Effector CD8-positive, alpha-beta T cell (primary cell): Measurements from ENCODE around the gene PTH1R.
"Not testable (repeated sequence)": the region's sequence is repeated elsewhere in the genome, so short reads cannot be mapped to it uniquely, and the experiment has no call there.

Source experiments
- DNase-seq: peaks from one replicate; lab custom pipeline; 2025; lab: John Stamatoyannopoulos, UW

The PTH1R gene

DNA sequence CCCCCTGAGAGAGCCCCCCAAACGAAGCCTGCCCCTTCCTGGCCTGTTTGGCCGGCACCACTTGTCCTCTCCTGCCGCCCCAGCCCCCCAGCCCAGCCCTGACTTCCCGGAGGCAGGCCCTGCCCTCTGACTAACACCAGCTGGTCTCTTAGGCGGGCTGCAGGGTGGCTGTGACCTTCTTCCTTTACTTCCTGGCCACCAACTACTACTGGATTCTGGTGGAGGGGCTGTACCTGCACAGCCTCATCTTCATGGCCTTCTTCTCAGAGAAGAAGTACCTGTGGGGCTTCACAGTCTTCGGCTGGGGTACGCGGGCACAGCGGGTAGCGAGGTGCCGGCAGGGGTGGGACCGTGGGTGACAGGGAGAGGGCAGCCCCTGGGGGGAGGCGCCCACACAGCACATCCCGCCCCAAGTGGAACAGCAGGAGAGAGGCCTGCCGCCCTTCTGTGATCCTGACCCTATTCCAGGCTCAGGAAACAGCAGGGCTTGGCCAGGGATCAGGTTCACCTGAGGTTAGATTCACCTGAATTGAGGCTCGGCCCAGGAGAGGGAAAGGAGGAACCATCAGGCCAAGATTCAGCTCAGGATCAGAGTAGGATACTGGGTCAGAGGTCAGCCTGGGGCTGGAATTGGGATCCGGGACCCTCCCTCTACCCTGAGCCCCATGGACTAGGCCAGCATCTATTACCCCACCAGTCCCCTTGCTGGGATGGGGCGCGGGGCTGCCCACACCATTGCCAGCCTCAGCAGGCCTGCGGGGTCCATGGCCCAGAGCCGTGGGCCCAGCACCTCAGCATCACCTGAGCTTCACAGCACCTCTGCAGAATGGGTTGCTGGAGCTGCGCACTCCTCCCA, 21.9 kb downstream of the PTH1R start:
- DNase-seq = no peak

DNA sequence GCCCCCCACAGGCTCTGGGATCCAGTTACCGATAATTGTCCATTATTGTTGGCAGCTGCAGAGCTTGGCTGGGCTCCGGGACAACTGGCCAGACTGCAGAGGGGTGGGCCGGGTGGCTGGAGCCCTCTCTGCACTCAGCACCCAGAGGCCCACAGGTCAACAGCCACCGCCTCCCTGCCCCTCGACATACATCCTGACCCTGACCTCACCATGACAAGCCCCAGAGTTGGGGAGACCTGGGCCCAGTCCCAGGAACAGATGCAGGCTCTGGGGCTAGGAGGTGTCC, 22.4 kb downstream of the PTH1R start:
- DNase-seq = no peak

GRCh38 chr3:46900356-46900755, 22.8 kb downstream of the PTH1R start:
- no peak for DNase-seq

- DNase-seq = no peak
Measured at GRCh38 chr3:46901061-46901460, 23.5 kb downstream of the PTH1R start.

DNA sequence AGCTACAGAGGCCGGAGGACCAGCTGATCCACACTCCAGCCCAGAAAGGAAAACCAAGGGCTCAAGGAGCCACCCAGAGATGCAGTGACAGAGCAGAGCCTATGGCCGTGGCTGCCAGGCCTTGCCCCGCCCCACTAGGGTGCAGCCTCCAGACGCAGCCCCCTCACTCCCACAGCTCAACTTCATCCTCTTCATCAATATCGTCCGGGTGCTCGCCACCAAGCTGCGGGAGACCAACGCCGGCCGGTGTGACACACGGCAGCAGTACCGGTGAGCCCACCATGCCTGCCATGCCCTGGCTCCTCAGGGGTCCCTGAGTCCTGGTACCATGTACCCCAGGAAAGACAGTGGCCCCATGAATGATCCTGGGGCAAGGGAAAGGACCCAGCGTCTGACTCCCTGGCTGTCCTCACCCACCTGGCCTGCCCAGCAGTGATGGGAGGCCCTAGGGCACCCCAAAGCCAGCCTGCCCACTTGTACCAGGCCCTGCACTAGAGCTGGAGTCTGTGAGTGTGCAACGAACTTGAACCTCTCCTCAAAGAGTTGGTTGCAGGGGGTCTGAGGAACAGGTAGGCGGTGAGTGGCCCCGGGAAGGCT, 24.2 kb downstream of the PTH1R start:
- no peak for DNase-seq

GRCh38 chr3:46902188-46902631, 24.7 kb downstream of the PTH1R start:
- DNase-seq = no peak

- no peak for DNase-seq
Measured at GRCh38 chr3:46903341-46904302, 26.1 kb downstream of the PTH1R start.

GRCh38 chr3:46904303-46905212, 27.0 kb downstream of the PTH1R start:
- DNase-seq = no peak

- no peak for DNase-seq
Measured at GRCh38 chr3:46905213-46905560, 27.7 kb downstream of the PTH1R start.

GRCh38 chr3:46905661-46906451, 28.3 kb downstream of the PTH1R start:
- no peak for DNase-seq

DNA sequence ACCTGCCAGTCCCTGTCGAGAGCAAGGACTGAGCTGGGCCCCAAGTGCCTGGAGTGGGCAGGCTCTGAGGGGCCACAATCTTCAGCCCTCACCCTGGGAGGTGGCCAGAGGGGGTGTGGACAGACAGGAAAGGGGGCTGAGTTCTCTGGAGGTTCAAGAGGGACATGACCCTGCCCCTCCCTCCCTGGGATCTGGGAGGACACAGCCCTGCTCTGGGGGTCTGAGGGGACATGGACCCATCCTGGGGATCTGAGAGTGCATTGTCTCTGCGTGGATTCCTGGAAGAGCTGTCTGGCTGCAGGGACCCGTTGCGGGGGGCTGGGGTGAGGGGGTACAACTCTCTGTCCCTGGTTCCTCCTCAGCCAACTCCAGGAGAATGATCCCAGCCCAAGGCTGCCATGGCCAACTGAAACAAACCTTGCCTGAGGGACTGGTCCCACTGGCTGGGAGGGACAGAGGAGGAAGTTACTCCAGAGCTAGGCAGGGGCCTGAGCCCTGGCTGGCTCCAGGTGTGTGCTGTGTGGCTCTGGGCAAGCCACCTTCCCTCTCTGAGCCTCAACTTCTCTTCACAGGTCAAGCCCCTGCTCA, 29.0 kb downstream of the PTH1R start:
- DNase-seq = no peak

DNA sequence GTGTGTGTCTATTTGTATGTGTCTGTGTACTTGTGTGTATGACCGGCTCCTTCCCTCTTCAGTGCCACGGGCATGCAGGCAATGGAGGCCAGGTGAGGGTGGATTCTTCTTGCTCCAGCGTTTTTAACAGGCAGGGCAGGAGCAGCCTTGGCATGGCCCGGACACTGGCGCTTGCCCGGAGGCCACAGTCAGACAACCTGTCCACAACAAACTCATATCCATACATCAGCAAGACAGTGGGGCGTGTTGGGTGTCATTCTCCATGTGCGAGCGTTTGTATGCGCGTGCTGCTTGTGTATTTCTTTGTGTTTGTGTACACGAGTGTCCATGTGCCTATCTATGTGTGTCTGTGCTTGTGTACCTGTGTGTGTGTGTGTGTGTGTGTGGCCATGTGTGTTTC, 29.8 kb downstream of the PTH1R start:
- no peak for DNase-seq

GRCh38 chr3:46907960-46908293, 30.4 kb downstream of the PTH1R start:
- DNase-seq = no peak

- no peak for DNase-seq
Measured at GRCh38 chr3:46908294-46908985, 30.9 kb downstream of the PTH1R start.

DNA sequence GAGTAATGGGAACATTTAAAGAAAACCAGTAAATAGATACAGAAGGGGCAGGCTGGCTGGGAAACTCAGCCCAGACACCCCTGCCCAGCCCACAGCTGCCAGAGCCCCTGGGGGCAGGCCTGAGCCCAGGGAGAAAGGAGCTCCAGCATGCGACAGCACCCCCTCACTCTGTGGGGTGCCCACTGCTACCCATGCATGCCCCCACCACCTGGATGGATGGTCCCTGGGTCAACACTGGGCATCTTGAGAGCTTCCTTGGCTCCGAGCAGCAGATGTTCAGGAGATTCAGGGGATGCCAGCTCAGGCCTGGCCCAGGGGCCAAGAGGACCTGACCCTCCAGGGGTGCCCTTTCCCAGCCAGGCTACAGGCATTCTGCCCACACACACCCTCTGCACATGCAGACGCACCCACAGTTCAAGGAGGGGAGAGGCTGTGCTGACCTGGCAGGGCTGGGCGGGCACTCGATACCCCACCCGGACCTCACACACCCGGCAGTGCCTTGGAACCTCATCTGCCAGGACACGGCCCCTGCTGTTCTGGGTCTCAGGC, 31.5 kb downstream of the PTH1R start:
- DNase-seq = no peak

GRCh38 chr3:46909535-46910161, 32.1 kb downstream of the PTH1R start:
- DNase-seq = peak; percentile 61

DNA sequence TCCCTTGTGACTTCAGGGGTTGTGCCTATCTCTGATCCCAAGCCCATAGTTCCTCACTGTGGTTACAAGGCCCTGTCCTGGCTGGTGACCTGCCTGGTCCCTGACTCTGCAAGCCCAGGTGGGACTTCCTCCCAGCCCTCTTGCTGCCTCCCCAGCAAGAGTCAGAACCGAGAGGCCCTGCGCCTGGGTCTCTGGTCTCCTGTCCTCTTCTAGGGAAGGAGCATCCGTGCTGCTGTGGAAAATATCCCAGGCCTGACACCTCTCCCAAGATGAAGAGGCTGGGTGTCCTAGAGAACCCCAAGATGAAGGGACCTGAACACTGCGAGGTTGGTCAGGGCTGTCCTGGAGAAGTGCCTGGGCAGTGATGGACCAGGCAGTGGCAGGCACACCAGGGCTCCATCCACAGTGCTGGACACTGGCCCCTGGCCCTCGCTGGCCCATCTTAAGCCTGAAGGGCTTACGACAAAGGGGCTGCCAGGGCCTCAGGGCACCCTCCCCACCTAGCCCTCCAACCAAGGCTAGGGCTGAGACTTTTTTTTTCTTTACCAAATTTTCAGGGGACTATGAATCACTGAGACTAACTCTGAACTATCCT, 32.7 kb downstream of the PTH1R start:
- DNase-seq = no peak

GRCh38 chr3:46910914-46911313, 33.4 kb downstream of the PTH1R start:
- DNase-seq = not testable (repeated sequence)

DNA sequence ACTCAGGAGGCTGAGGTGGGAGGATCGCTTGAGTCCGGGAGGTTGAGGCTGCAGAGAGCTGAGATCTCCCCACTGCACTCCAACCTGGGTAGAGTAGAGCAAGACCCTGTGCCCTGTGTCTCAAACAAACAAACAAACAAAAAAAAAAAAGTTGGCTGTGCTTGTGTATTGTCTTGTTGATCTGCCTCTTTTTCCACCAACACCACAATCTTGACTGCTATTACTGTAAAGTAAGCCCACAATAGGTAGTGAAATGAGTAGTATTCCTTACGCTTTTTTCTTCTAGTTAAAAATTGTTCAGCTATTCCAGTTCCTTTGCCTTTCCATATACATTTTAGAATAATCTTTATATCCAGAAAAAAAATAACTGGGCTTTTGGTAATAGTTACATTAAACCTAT, 35.5 kb downstream of the PTH1R start:
- DNase-seq = no peak
